Myocyte (in vitro differentiated cells): ENCODE data around the gene HRAS. TPM values are rescaled to one million over a fixed set of nuclear protein-coding genes. Genes with fewer than 3 reads are reported as not detected.
"Not testable (repeated sequence)": the region's sequence is repeated elsewhere in the genome, so short reads cannot be mapped to it uniquely, and the experiment has no call there.

Experiments used
- DNase-seq: peaks from one replicate; pipeline ENCODE4 v3.0.0-alpha.2; 2012; ENCODE audit warnings: low read depth
- total RNA-seq: library from RNA; depleted of rRNA; stranded (reverse); fragments of >200 nt; gene quantifications from 2 replicates; pipeline ENCODE4 v1.2.3, GENCODE V29; 2014

The HRAS gene
- total RNA-seq, 1 donor from 2014 or later: 66.0 TPM

GRCh38 chr11:534396-535209, 773 bp downstream of the HRAS start:
- peak; percentile 86 for DNase-seq

GRCh38 chr11:533586-534395, 1.6 kb downstream of the HRAS start:
- no peak for DNase-seq

GRCh38 chr11:532986-533585, 2.3 kb downstream of the HRAS start:
- DNase-seq: no peak

- DNase-seq: no peak
Observed at GRCh38 chr11:532527-532985, 2.8 kb downstream of the HRAS start.

GRCh38 chr11:531919-532526, 3.4 kb downstream of the HRAS start:
- no peak for DNase-seq

GRCh38 chr11:530960-531831, 4.2 kb downstream of the HRAS start:
- no peak for DNase-seq

GRCh38 chr11:529728-530411, 5.5 kb downstream of the HRAS start:
- DNase-seq: no peak

- peak; percentile 48 for DNase-seq
Observed at GRCh38 chr11:528815-529727, 6.3 kb downstream of the HRAS start.

- DNase-seq: no peak
Observed at GRCh38 chr11:528166-528814, 7.1 kb downstream of the HRAS start.

- DNase-seq: no peak
Observed at GRCh38 chr11:526192-526591, 9.2 kb downstream of the HRAS start.

- no peak for DNase-seq
Observed at GRCh38 chr11:521177-521688, 14.1 kb downstream of the HRAS start.

GRCh38 chr11:520428-521176, 14.8 kb downstream of the HRAS start:
- no peak for DNase-seq

GRCh38 chr11:518463-519202, 16.7 kb downstream of the HRAS start:
- peak; percentile 98 for DNase-seq

GRCh38 chr11:516918-517685, 18.3 kb downstream of the HRAS start:
- not testable (repeated sequence) for DNase-seq

- DNase-seq: no peak
Observed at GRCh38 chr11:516400-516799, 19.0 kb downstream of the HRAS start.

GRCh38 chr11:515131-515530, 20.2 kb downstream of the HRAS start:
- DNase-seq: no peak
